Frontal cortex (tissue), 4 donors: Measurements from ENCODE around the gene UGT1A6. TPM values are rescaled to one million over a fixed set of nuclear protein-coding genes. Genes with fewer than 3 reads are reported as not detected.
A peak's percentile ranks its signal among the peaks of the same experiment; 100 is the strongest.

Experiments
- DNase-seq, 2 donors: peaks; one replicate each; pipeline ENCODE4 v3.0.0; 2012; ENCODE audit warnings: low spot score in 2 of 2
- FAIRE-seq: peaks from 2 replicates; lab custom pipeline; 2012; peaks lifted over from hg19 to GRCh38; lab: Jason Lieb, UNC
- total RNA-seq: library from RNA; depleted of rRNA; stranded (reverse); fragments of >200 nt; gene quantifications from one replicate; pipeline ENCODE4 v1.2.3, GENCODE V29; 2014
- donor health status: control.
- donor health status: control.
- donor health status: control.

Gene UGT1A6
- total RNA-seq, 1 donor from 2014 or later, result not detected

- FAIRE-seq, result no peak
- no peak for DNase-seq
Measured at GRCh38 chr2:233794128-233794658, 101.5 kb downstream of the UGT1A6 start.

- FAIRE-seq, result no peak
- no peak for DNase-seq
Measured at GRCh38 chr2:233795735-233796171, 103.1 kb downstream of the UGT1A6 start.

GRCh38 chr2:233796254-233796653 is 103.6 kb downstream of the UGT1A6 start:
- DNase-seq (no peak), FAIRE-seq (no peak)

- FAIRE-seq (no peak), DNase-seq (no peak)
Measured at GRCh38 chr2:233798335-233799086, 105.8 kb downstream of the UGT1A6 start.

GRCh38 chr2:233799087-233799665 is 106.5 kb downstream of the UGT1A6 start:
- no peak for FAIRE-seq

GRCh38 chr2:233799716-233800115 is 107.0 kb downstream of the UGT1A6 start:
- FAIRE-seq (no peak), DNase-seq (no peak)

More at GRCh38 chr2:233799087-233799665, 106.5 kb downstream of the UGT1A6 start:
- DNase-seq, result no peak

- no peak for DNase-seq
- no peak for FAIRE-seq
Measured at GRCh38 chr2:233800208-233800607, 107.5 kb downstream of the UGT1A6 start.

GRCh38 chr2:233801357-233802131 is 108.9 kb downstream of the UGT1A6 start:
- no peak for FAIRE-seq
- peak in 1 of 2 donors; percentile 35 for DNase-seq

GRCh38 chr2:233802132-233802815 is 109.6 kb downstream of the UGT1A6 start:
- FAIRE-seq (no peak), DNase-seq (no peak)

GRCh38 chr2:233803292-233803911 is 110.7 kb downstream of the UGT1A6 start:
- no peak for DNase-seq
- no peak for FAIRE-seq

- FAIRE-seq, result no peak
Measured at GRCh38 chr2:233803994-233804393, 111.3 kb downstream of the UGT1A6 start.

GRCh38 chr2:233807215-233807865 is 114.7 kb downstream of the UGT1A6 start:
- no peak for DNase-seq
- FAIRE-seq, result no peak

More at GRCh38 chr2:233803994-233804393, 111.3 kb downstream of the UGT1A6 start:
- DNase-seq, result no peak

GRCh38 chr2:233807966-233808935 is 115.6 kb downstream of the UGT1A6 start:
- no peak for FAIRE-seq
- DNase-seq, result no peak

- no peak for FAIRE-seq
- DNase-seq, result no peak
Measured at GRCh38 chr2:233810385-233810784, 117.7 kb downstream of the UGT1A6 start.

- FAIRE-seq (no peak), DNase-seq (no peak)
Measured at GRCh38 chr2:233811087-233811486, 118.4 kb downstream of the UGT1A6 start.

GRCh38 chr2:233811732-233812131 is 119.0 kb downstream of the UGT1A6 start:
- DNase-seq, result no peak
- no peak for FAIRE-seq

- FAIRE-seq (no peak), DNase-seq (no peak)
Measured at GRCh38 chr2:233813236-233814055, 120.8 kb downstream of the UGT1A6 start.
